M059J (cell line): ENCODE data around the gene PHF24. TPM values are rescaled to one million over a fixed set of nuclear protein-coding genes. Genes with fewer than 3 reads are reported as not detected.
"Not testable (repeated sequence)": the region's sequence is repeated elsewhere in the genome, so short reads cannot be mapped to it uniquely, and the experiment has no call there.

ENCODE experiments used
- DNase-seq: peaks from one replicate; pipeline ENCODE4 v3.0.0-alpha.2; 2012; ENCODE audit warnings: low read depth
- total RNA-seq: library from RNA; depleted of rRNA; stranded (reverse); fragments of >200 nt; shearing (Covaris generic); gene quantifications from 2 replicates; pipeline ENCODE4 v1.2.3, GENCODE V29; 2014; rRNA removed

Gene PHF24
- not detected in 2 replicates for total RNA-seq

DNA sequence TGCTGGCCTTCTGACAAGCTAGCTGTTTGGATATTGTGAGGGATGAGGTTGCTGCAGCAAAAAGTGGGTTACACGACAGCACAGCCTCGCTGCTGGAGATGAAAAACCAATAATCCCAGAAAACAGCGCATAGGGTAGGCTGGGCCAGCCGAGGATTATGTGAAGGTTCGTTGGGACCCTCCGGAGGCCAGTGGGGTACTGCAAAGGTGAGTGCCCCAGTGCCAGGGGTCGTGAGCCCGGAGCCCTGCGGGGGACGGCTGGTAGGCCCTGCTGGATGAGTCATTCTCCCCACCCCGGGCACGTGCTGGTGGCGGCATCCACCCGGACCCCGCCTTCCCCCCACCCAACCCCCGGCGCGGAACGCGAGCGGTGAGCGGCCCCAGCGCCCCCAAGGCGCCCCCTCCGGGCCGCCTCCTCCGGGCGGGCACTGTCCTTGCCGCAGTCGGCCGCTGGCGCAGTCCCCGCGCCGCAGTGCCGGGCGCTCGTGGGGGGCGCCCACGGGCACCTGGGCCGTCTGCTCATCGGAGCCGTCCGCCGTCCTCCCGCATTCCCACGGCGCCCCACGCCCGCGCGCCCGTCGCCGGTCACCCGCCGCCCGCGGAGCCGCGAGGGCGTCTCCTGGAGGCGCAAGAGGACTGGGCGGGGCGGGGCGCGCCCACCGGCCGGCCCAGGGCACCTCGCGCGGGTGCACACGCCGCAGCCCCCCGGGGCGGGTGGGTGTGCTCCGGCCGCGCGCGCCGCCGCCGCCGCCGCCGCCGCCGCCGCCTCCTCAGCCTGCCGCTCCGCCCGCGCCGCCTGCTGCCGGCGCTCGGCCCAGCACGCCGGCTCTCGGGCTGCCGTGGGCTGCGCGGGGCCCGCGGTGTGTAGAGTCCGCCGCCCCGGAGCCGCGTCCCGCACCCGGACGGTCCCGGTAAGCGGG, at the start of gene PHF24:
Gene PHF24, plus strand, starts transcription at position 794 of the 919 bp plus-strand sequence. CDS start 13,014 bp downstream, outside the sequence.
- DNase-seq: no peak

DNA sequence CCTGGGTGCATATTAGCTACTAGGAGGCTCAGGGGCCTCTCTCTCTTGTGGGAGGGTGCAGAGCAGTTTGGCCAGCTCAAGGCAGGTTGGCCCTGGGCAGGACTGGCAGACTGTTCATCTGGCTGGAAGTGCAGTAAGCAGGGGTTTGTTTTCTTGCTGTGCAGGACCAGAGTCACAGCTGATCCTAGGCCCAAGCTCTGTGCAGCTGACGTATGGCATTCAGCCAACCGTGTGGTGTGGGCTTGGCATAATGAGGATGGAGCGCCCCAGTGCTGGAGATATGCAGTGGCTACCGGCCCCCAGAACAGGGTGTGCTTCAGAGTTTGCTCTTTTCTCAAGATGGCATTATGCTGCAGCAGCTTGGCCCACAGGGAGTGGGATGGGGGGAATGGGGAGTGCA, 31.0 kb upstream of the PHF24 start:
- DNase-seq: no peak

DNA sequence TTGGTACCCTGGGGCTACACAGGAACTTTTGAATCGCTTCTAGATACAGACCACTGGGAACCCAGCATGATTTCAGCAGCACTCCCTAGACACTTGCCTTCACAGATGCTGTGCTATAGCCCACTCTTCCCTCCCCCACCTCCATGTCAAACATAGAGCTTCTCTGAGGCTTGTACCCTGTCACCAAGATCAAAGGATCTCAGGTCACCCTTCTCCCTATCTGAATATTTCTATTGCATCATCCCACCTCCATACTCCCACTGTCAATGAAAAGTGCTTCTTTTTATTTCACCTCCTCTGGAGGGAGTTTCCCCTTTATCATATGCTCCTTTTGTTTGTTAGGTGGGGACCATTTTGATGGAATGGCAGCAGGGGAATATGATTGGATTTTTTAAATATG, 29.2 kb upstream of the PHF24 start:
- DNase-seq: no peak

DNA sequence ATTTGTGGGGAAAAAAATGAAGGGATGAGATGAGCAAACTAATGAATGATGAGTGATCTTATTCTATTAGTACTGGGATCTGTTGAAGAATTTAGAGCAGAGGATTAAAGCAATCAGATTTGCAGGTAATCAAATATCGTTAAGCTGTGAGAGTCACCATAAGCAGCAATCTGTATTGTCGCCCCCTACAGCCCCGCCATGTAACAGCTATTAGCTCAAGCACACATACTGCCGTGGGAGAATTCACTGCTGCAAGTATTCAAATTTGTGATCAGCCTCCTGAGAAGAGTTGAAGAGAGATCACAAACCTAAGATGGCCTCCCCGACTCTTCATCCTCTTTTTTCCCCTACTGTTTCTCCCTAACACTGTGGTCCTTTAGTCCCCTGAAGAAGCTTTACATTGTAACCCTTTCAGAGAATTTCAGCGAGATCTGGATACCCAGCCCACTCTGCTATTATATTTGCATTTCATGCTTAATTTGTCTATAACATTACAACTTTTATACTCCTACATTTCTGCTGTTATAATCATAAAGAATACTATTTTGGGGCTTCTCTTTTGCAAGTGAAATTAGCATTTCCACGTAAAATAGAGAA, 28.5 kb upstream of the PHF24 start:
- peak; percentile 12 for DNase-seq

DNA sequence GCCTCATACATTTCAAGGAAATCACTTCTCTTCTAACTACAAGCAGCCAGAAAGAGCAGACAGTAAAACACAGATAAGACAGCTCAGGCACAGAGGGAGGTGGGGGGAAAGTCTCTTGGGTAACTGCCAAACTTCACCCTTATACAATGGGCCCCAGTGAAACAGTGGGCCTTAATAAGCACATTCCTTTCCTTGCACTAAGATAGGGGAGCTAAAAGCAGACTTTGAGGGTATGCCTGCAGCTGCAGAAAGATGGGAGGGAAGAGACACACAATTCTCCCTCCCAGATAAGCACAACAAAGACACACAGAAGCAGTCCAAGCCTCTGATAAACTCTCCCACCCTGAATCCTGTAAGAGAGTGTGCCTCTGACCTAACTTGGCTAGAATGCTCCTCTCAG, 18.1 kb upstream of the PHF24 start:
- not testable (repeated sequence) for DNase-seq

DNA sequence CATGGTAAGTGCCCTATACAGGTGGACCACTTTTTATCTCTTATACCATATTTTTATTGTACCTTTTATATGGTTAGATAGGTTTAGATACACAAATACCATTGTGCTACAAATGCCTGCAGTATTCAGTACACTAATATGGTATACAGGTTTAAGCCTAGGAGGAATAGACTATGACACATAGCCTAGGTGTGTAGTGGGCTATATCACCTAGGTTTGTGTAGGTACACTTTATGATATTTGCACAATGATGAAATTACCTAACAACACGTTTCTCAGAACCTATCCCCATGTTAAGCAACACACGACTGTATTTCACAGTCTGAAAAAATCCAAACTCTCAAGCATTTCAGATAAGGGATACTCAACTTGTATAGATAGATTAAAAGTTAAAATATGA, 9.6 kb upstream of the PHF24 start:
- DNase-seq: no peak

DNA sequence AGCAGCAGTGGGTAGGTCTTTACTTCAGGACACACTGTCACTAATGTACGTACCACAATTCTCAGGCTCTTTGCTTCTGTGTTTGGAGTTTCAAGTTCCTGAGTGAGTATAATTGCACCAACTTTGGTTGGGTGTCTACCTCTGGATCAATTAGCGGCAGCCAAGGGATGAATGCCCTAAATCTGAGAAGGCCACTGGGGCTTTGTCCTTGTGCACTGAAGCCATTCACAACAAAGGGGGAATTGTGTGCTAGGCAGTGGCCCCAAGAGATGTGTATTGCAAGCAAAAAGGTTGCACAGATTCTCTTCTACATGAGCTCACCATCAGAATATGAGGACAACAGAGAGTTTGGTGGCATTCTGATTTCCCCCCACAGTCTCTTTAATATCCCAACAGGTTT, 3.9 kb upstream of the PHF24 start:
- DNase-seq: no peak

DNA sequence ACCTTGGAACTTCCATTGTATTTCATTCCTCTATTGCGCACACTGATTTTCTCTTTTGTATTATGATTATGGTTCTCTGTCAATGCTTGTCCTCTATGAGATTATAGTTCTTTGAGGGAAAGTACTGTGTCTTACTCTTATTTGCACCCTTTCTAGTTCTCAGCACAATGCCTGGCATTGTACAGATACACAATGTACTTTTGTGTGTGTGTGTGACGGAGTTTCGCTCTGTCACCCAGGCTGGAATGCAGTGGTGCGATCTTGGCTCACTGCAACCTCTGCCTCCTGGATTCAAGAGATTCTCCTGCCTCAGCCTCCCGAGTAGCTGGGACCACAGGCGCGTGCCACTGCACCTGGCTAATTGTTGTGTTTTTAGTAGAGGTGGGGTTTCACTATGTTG, 2.0 kb upstream of the PHF24 start:
- not testable (repeated sequence) for DNase-seq

DNA sequence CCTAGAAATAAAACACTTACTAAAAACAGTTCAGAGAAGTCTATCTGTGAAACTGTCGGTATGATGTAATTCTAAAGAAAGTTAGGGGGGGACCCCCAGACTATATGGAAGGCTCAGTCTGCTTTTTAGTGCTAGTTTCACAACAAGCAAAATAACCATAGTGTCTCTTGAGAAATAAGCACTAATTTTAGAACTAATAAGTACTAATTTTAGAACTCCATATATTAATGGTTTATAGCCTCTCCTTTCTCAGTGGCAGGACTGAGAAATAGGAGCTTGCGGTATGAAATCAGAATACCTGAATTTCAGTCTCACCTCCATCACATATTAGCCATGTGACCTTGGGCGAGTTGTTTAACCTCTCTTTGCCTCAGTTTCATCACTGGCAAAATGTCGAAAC, 1.4 kb upstream of the PHF24 start:
- no peak for DNase-seq

DNA sequence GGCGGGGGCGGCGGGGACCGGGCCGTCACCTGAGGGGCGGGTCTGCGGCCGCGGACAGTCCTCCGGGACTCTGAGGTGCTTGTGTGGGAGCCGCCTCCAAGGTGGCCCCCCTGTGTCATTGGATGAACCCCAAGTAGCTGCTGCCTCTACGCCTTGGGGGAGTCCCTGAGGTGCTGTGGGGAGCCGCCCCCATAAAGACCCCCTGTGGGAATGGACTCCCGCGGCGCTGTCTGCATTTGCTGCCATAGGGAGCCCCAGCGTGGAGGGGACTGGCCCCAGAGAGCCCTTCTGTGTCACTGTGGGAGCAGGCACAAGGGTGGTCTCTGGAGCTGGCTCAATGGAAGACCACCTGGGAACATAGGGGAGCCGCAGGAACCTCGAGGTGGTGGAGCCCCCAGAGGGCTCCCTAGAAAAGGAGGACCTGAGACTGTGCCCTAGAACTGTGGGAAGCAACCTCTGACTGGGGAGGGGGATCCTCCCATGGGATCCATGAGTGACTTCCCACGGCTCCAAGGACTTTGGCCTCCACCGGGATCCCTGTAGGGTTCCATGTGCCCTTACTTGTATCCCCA, 412 bp downstream of the PHF24 start:
- DNase-seq: no peak

DNA sequence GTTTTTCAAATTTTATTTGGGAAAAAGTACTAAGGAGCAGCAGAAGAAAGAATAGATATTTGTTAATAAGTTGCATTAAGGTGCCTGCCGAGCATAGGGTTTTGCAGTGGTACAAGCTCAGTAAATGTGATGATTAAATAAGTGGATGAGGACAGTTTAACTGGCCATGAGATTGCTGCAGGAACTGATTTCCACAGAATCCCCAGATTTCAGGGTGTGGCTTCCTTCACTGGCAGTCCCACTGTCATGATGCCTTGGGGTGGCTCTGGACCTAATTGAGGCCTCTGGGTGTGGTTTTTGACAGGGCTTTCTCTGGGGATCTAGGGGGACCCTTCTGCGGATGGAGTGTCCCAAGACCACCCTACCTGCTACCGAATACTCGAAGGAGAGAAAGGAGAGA, 1.4 kb downstream of the PHF24 start:
- DNase-seq: no peak

DNA sequence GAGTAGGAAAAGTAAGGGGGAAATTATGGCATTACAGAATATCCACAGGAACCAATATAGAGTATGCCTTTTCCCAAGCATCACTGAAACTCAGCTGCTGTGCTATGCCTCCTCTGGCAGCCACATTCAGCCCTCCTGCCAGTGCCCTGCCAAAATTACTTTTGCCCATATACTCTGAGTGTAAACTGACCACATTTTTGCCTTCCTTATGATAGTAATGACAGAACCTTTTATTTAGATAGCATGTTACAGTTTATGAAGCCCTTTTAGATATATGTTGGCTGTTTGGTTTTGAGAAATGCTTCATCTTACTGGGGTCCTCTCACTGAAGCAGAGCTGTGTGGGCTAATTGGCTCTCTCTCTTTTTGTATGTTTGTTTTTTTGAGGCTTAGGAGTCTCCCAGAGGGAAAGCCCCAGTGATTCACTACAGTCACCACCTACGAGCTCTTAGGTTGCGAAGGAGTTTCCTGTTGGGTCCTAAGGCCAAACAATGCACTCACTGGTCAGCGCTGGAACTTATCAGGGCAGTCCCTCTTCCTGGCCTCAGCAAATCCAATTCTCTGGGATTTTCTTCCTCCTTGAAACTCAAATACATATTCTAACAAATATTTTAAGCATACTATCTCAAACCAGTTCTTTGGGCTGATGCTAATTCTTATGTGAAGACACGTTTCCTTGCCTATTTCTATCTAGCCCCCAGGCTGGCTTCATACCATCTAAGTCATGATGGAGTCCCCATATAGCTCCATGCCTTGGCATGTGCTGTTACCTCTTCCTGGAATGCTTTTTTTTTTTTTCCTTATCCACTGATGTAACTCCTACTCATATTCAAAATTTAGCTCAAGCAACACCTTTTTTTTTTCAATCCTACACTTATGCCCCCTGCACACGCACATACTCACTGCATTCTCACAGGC, 3.7 kb downstream of the PHF24 start:
- DNase-seq: peak; percentile 78

DNA sequence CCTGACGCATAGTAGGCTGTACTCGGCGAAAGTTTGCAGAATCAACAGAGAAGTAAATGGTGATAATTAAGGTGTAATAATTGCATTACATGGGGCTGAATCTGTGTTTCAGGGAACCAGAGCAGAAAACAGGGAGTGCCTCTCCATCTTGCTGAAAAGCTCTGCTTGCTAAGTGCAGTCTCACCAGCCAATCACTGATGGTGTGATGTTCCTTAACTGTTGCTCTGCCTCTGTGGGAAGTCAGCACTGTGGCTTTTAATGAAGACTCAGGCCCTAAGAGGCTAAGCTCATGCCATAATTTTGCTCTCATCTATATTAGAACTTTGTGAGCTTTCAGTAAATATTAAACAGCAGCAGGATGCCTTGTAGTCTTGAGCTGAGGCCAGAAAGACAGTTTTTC, 4.5 kb downstream of the PHF24 start:
- no peak for DNase-seq

DNA sequence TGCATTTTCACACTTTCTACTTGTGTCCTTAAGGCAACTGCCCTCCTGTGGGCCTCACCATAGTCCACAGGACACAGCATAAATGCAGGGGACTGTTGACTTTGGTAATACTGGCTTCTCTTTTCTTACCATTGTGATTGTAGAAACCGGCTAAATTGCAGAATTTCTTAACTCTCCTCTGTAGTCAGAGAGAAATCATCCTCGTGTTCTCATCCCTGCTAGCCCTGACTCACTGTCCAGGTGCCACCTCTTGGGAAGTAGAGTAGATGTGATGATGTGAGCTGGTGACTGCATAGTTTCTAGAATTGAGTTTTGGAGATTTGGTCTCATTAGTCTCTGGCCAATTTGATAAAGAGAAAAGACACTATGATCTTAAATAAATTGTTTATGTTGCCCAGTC, 5.5 kb downstream of the PHF24 start:
- no peak for DNase-seq

DNA sequence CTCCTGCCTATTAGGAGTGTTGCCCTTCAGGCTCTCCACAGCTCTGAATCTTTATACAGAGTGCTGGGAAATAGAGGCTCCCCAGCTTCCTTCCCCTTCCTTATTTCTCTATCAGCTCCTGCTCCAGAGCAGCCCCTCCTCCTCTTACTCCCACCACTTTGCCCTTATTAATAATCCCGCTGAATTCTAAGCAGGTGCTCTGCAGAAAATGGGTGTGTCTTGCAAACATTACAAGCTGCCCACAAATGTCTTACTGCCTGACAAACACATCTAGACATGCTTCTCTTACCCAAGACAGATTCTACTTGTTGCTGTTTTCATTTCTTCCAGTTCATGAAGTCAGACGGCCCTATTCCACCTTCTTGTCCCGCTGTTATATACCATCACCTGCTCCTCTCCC, 6.4 kb downstream of the PHF24 start:
- no peak for DNase-seq

DNA sequence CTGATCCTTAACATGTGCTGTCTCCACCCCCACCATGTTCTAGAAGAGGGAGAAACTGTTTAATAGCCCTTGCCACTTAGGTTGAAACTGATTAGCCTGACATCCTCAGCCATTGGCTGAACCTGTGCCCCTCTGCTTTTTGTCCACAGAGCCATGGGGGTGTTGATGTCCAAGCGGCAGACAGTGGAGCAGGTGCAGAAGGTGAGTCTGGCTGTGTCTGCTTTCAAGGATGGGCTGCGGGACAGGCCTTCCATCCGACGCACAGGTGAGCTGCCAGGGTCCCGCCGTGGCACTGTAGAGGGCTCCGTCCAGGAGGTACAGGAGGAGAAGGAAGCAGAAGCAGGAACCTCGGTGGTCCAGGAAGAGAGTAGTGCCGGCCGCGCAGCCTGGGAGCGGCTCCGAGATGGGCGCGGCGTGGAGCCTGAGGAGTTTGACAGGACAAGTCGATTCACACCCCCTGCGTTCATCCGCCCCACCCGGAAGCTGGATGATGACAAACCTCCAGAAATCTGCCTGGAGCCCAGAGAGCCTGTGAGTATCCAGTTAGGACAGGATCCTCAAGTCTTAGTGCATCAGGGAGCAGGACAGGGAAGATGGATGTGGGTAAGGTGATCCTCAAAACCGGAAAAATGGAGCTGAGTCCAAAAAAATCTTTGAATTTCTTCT, 13.2 kb downstream of the PHF24 start:
- no peak for DNase-seq

DNA sequence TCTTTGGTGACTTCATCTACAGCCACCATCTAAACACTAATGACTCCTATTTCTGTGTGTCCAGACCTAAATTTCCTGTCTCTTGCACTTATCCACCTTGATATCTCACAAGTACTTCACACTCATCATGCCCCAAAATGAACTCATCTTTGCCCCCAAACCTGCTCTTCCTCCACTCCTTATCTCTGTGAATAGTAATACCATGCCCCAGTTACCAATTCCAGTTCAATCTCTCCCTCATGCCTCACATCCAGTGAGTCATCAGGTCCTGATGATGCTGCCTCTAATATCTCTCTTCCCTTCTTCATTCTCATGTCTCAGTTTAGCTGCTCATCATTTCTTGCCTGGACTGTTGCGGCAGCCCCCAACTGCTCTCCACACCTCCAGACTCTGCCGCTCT, 16.6 kb downstream of the PHF24 start:
- no peak for DNase-seq

DNA sequence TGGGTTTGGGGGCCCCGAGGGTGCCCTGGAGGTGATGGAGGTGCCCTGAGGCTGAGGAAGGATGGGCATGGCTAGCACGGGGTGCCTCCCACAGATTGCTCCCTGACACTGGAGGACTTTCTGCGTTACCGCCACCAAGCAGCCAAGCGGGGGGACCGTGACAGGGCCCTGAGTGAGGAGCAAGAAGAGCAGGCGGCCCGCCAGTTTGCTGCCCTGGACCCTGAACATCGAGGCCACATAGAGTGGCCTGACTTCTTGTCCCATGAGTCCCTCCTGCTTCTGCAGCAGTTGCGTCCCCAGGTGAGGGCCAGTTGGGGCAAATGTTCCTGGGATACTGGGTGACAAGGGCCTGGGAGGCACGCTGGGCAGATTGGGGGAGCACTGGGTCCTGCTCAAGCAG, 18.4 kb downstream of the PHF24 start:
- no peak for DNase-seq

DNA sequence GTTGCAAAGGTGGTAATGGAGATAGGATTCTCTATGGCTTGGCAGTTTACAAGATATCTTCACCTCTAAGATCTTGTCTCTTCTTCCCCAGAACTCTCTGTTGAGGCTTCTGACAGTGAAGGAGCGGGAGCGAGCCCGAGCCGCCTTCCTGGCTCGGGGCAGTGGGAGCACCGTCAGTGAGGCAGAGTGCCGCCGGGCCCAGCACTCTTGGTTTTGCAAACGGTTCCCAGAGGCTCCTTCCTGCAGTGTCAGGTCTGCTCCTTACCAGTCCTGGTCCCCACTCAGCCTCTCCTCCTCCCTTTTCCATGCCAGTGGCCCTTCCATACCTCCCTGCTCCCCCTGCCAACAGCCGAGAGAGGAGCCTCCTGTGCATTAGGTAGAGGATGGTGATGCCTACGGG, 18.9 kb downstream of the PHF24 start:
- DNase-seq: no peak

DNA sequence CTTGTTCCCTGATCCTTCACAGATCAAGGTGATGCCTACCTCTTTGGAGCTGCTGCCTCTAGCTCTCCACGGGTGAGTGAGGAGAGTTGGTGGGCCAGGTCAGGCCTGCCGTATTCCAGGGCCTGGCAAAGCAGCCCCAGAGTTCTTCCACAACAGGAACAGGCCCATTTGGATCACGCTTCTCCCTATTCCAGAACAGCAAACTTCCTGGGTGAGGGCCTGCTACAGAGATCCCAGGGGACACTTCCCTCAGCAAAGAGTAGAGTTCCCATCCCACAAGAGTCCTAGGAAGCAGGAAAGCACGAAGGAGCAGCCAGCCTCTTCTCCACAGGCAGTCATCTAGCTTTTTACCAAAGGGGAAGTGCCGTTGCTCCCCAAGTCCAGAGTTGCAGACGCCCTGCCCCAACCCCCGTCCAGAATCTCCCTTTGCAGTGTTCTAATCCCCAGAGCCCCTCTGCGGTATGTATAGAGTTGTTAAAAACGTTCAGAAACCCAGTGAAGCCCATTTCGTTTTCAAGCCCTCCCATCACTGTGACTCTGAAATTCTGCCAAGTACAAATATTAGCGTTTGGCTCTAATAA, 22.2 kb downstream of the PHF24 start:
- DNase-seq: no peak

DNA sequence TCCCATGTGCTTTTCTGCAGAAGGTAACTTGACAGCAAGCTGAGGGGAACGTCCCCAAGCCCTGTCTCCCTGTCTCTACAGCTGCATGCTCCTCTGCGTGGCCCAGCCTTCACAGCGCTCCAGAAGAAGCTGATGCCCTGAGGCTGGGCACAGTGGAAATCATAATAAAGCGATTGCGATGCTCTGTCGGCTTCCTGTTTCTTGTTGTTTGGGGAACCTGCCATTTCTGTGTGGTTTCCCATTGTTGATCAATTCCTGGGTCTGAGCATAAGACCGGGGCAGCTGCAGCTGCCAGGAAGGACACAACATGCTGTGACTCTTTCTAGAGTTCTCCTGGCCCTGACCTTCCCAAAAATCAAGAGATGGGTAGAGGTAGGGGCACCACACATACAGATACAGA, 24.3 kb downstream of the PHF24 start:
- DNase-seq: no peak
